NCI-H146 treated with DMSO at 0.1 percent for 48 hours (cell line): Measurements from ENCODE around the gene FTCD.
"Not testable (repeated sequence)": the region's sequence is repeated elsewhere in the genome, so short reads cannot be mapped to it uniquely, and the experiment has no call there.

ENCODE experiments used
- DNase-seq: peaks from one replicate; lab custom pipeline; 2025; ENCODE audit not compliant: unreplicated experiment; lab: John Stamatoyannopoulos, UW

FTCD gene

GRCh38 chr21:46140352-46141003, 14.9 kb downstream of the FTCD start:
- not testable (repeated sequence) for DNase-seq

- DNase-seq = no peak
Observed at GRCh38 chr21:46139686-46140085, 15.7 kb downstream of the FTCD start.

- DNase-seq = no peak
Observed at GRCh38 chr21:46138383-46138970, 16.9 kb downstream of the FTCD start.

GRCh38 chr21:46137908-46138307, 17.5 kb downstream of the FTCD start:
- no peak for DNase-seq

GRCh38 chr21:46136739-46137349, 18.5 kb downstream of the FTCD start:
- no peak for DNase-seq

- no peak for DNase-seq
Observed at GRCh38 chr21:46135782-46136395, 19.5 kb downstream of the FTCD start.

- no peak for DNase-seq
Observed at GRCh38 chr21:46131838-46132651, 23.3 kb downstream of the FTCD start.

GRCh38 chr21:46131588-46131837, 23.9 kb downstream of the FTCD start:
- DNase-seq = no peak

- no peak for DNase-seq
Observed at GRCh38 chr21:46130831-46131587, 24.4 kb downstream of the FTCD start.

- DNase-seq = no peak
Observed at GRCh38 chr21:46129846-46130651, 25.3 kb downstream of the FTCD start.

- no peak for DNase-seq
Observed at GRCh38 chr21:46128933-46129571, 26.3 kb downstream of the FTCD start.

GRCh38 chr21:46128106-46128932, 27.1 kb downstream of the FTCD start:
- no peak for DNase-seq

- DNase-seq = no peak
Observed at GRCh38 chr21:46127239-46128105, 27.9 kb downstream of the FTCD start.

GRCh38 chr21:46126309-46127238, 28.8 kb downstream of the FTCD start:
- DNase-seq = no peak

GRCh38 chr21:46125846-46126301, 29.5 kb downstream of the FTCD start:
- DNase-seq = no peak
